ENCODE results near the gene MED27.

The MED27 gene

GRCh38 chr9:131834721-131835120, 244.9 kb downstream of the MED27 start:
- Histone ChIP-seq H3K36me3 (ENCODE audit: control insufficient read depth in 2 of 2, insufficient read depth in 1 of 2, low read length in 2 of 2) (no peaks in the 10 kb centered on the region), H3K9me3 (ENCODE audit: control insufficient read depth, insufficient read depth, low read depth, low read length) (no peaks in the 10 kb centered on the region), H3K27ac (ENCODE audit: extremely low read depth, low read depth, low read length) (no peak overlapping the region), H3K4me1 (ENCODE audit: control insufficient read depth, insufficient read depth, low read length) (no peaks in the 10 kb centered on the region; the same call in 1 of the 2 replicates), H3K4me3 (ENCODE audit: low read depth, low read length) (no peak overlapping the region)
- ChIA-PET POLR2A (interaction anchor here (0.5 to 0.6 kb wide), 3 partner anchors 78 to 351 kb away, joined by 3 to 9 read pairs (median 5); no protein-coding TSS in a partner anchor), CTCF (interaction anchor here (0.6 to 1.2 kb wide), 2 partner anchors 19 to 838 kb away, joined by 3 to 4 read pairs; no protein-coding TSS in a partner anchor)
- TF ChIP-seq ZNF521 (tag by site-specific recombination; IDR thresholded peaks at IDR 0.05): no peak
- TF ChIP-seq ZNF274 (IDR thresholded peaks at IDR 0.05; ENCODE audit: low read length): no peak
- TF ChIP-seq ZNF274 (tag by site-specific recombination; IDR thresholded peaks at IDR 0.05; ENCODE audit: borderline replicate concordance): no peak
- no peak for TF ChIP-seq ZNF416 (tag by site-specific recombination; IDR thresholded peaks at IDR 0.05)
- no peak for TF ChIP-seq ZNF529 (tag by site-specific recombination; IDR thresholded peaks at IDR 0.05; ENCODE audit: insufficient replicate concordance)
- no peak for TF ChIP-seq ZNF112 (tag by site-specific recombination; IDR thresholded peaks at IDR 0.05)

GRCh38 chr9:131833906-131834305, 245.8 kb downstream of the MED27 start:
- Histone ChIP-seq H3K36me3 (ENCODE audit: control insufficient read depth in 2 of 2, insufficient read depth in 1 of 2, low read length in 2 of 2) (no peaks in the 10 kb centered on the region), H3K27ac (ENCODE audit: extremely low read depth, low read depth, low read length) (no peak overlapping the region), H3K4me1 (ENCODE audit: control insufficient read depth, insufficient read depth, low read length) (no peaks in the 10 kb centered on the region), H3K4me3 (ENCODE audit: low read depth, low read length) (no peak overlapping the region), H3K9me3 (ENCODE audit: control insufficient read depth, insufficient read depth, low read depth, low read length) (no peaks in the 10 kb centered on the region)
- CTCF ChIA-PET: interaction anchor here (0.6 kb wide), 1 partner anchor 420 kb away, joined by 4 read pairs; no protein-coding TSS in a partner anchor
- TF ChIP-seq, protein P1, sequence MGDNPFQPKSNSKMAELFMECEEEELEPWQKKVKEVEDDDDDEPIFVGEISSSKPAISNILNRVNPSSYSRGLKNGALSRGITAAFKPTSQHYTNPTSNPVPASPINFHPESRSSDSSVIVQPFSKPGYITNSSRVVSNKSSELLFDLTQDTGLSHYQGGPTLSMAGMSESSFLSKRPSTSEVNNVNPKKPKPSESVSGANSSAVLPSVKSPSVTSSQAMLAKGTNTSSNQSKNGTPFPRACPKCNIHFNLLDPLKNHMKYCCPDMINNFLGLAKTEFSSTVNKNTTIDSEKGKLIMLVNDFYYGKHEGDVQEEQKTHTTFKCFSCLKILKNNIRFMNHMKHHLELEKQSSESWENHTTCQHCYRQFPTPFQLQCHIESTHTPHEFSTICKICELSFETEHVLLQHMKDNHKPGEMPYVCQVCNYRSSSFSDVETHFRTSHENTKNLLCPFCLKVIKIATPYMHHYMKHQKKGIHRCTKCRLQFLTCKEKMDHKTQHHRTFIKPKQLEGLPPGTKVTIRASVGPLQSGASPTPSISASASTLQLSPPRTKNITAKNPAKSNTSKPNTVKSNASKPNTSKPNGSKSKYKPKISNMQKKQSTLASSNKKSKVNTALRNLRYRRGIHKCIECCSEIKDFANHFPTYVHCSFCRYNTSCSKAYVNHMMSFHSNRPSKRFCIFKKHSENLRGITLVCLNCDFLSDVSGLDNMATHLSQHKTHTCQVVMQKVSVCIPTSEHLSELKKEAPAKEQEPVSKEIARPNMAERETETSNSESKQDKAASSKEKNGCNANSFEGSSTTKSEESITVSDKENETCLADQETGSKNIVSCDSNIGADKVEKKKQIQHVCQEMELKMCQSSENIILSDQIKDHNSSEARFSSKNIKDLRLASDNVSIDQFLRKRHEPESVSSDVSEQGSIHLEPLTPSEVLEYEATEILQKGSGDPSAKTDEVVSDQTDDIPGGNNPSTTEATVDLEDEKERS (tag by site-specific recombination; IDR thresholded peaks at IDR 0.05): 0 out of 2 replicates have a peak, but pooled peaks have one; percentile 41
- TF ChIP-seq ZNF184 (tag by site-specific recombination; IDR thresholded peaks at IDR 0.05) (no peak), WT1 (tag by site-specific recombination; IDR thresholded peaks at IDR 0.05) (no peak), ZBTB49 (tag by site-specific recombination; IDR thresholded peaks at IDR 0.05; ENCODE audit: low read depth) (no peak), SETDB1 (IDR thresholded peaks at IDR 0.05; ENCODE audit: insufficient read length, low read length) (peak; percentile 83), ZFP37 (tag by site-specific recombination; IDR thresholded peaks at IDR 0.05) (no peak), SP3 (tag by site-specific recombination; IDR thresholded peaks at IDR 0.05) (no peak), BCL11A (tag by site-specific recombination; IDR thresholded peaks at IDR 0.05; ENCODE audit: low read depth) (no peak), ZBTB44 (tag by site-specific recombination; IDR thresholded peaks at IDR 0.05) (no peak), ZNF610 (tag by site-specific recombination; IDR thresholded peaks at IDR 0.05; ENCODE audit: borderline replicate concordance) (no peak), FEZF1 (tag by site-specific recombination; IDR thresholded peaks at IDR 0.05) (no peak), ZNF521 (tag by site-specific recombination; IDR thresholded peaks at IDR 0.05) (no peak), ZNF747 (tag by site-specific recombination; IDR thresholded peaks at IDR 0.05) (no peak), ZNF140 (tag by site-specific recombination; IDR thresholded peaks at IDR 0.05) (no peak), TRIM28 (IDR thresholded peaks at IDR 0.05; ENCODE audit: borderline replicate concordance, low read length) (peak; percentile 89; the same call in 1 of the 2 replicates), ZNF174 (tag by site-specific recombination; IDR thresholded peaks at IDR 0.05) (no peak), MZF1 (tag by site-specific recombination; IDR thresholded peaks at IDR 0.05; ENCODE audit: borderline replicate concordance) (no peak), ZNF677 (tag by site-specific recombination; IDR thresholded peaks at IDR 0.05) (no peak)
- TF ChIP-seq, protein P2, sequence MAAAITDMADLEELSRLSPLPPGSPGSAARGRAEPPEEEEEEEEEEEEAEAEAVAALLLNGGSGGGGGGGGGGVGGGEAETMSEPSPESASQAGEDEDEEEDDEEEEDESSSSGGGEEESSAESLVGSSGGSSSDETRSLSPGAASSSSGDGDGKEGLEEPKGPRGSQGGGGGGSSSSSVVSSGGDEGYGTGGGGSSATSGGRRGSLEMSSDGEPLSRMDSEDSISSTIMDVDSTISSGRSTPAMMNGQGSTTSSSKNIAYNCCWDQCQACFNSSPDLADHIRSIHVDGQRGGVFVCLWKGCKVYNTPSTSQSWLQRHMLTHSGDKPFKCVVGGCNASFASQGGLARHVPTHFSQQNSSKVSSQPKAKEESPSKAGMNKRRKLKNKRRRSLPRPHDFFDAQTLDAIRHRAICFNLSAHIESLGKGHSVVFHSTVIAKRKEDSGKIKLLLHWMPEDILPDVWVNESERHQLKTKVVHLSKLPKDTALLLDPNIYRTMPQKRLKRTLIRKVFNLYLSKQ (tag by site-specific recombination; IDR thresholded peaks at IDR 0.05; ENCODE audit: borderline replicate concordance): no peak
- POLR2A ChIA-PET: no interaction called here

All from HEK293 (cell line).